Small intestine (tissue), 7 donors: ENCODE data around the gene EDDM13. TPM values are rescaled to one million over a fixed set of nuclear protein-coding genes. Genes with fewer than 3 reads are reported as not detected.
"Not testable (repeated sequence)": the region's sequence is repeated elsewhere in the genome, so short reads cannot be mapped to it uniquely, and the experiment has no call there.

Source experiments
- DNase-seq, 2 donors: peaks; one replicate each; pipeline versions ENCODE4 v3.0.0 to v3.0.0-alpha.2; 2013
- FAIRE-seq: peaks from 2 replicates; lab custom pipeline; 2012; peaks lifted over from hg19 to GRCh38; lab: Jason Lieb, UNC
- H3K27ac ChIP-seq, 3 donors: one replicate each; pipeline ENCODE4 v1.5.1; 2013; ENCODE audit warnings: low read length in 2 of 3, mild to moderate bottlenecking in 2 of 3, control low read depth in 1 of 3, inconsistent platforms in 1 of 3, low read depth in 1 of 3, moderate library complexity in 1 of 3
- H3K27me3 ChIP-seq, 3 donors: one replicate each; pipeline ENCODE4 v1.6.1; 2013; ENCODE audit warnings: low read length in 3 of 3, inconsistent platforms in 1 of 3; ENCODE audit not compliant: control insufficient read depth in 3 of 3, insufficient read depth in 3 of 3
- H3K36me3 ChIP-seq, 3 donors: one replicate each; pipeline ENCODE4 v1.6.1; 2013; ENCODE audit warnings: low read length in 3 of 3, inconsistent platforms in 1 of 3, low read depth in 1 of 3, mild to moderate bottlenecking in 1 of 3, moderate library complexity in 1 of 3; ENCODE audit not compliant: control insufficient read depth in 3 of 3, insufficient read depth in 2 of 3
- H3K4me1 ChIP-seq, 3 donors: one replicate each; pipeline ENCODE4 v1.6.1; 2013; ENCODE audit warnings: low read length in 2 of 3, inconsistent platforms in 1 of 3, low read depth in 1 of 3, mild to moderate bottlenecking in 1 of 3, moderate library complexity in 1 of 3; ENCODE audit not compliant: control insufficient read depth in 3 of 3, insufficient read depth in 2 of 3
- H3K4me3 ChIP-seq, 3 donors: one replicate each; pipeline ENCODE4 v1.5.1; 2013; ENCODE audit warnings: low read length in 3 of 3, control low read depth in 1 of 3, inconsistent platforms in 1 of 3, low read depth in 1 of 3, mild to moderate bottlenecking in 1 of 3, moderate library complexity in 1 of 3
- H3K9me3 ChIP-seq, 2 donors: one replicate each; pipeline ENCODE4 v1.6.1; 2013; ENCODE audit warnings: low read depth in 1 of 2, low read length in 1 of 2; ENCODE audit not compliant: control insufficient read depth in 2 of 2, insufficient read depth in 1 of 2
- WGBS, 3 donors: extraction: QIAGEN DNeasy Blood & Tissue Kit; methylation state at CpG; one replicate each; pipeline ENCODE4 v1.1.7; 2013; 5-methylcytosine and 5-hydroxymethylcytosine counted together
- polyA plus RNA-seq, 4 donors: library from polyadenylated mRNA; stranded (reverse) in 3 of 4; unstranded in 1 of 4; fragments of 200-250 nt in 3 of 4; fragments of 120-200 nt in 1 of 4; gene quantifications; one replicate each; pipeline versions ENCODE4 v1.2.1 to v1.2.3, GENCODE V29; 2013
- donor health status: healthy with polysubstance abuse.
- donor health status: control.
- donor health status: control.
- donor health status: Bipolar disorder and iron deficiency.
- donor health status: healthy.

EDDM13 gene
- polyA plus RNA-seq, 4 donors: 1.4 to 1.7 TPM; not detected in 2

DNA sequence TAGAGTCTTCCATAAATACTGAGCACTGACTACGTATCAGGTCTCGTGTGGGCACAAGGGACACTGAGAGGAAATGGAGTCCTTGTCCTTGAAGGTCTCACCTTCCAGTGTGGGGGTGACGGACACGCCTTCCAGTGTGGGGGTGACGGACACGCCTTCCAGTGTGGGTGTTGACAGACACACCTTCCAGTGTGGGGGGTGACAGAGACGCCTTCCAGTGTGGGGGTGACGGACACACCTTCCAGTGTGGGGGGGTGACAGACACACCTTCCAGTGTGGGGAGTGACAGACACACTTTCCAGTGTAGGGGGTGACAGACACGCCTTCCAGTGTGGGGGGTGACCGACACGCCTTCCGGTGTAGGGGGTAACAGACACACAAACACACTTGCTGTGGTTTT lies 14.3 kb upstream of the EDDM13 start:
- no peak for FAIRE-seq
- H3K4me3 ChIP-seq: no peak overlapping the region
- peaks cover 0 to 2% (median 0%) of the 10 kb centered on the region in 3 donors for H3K36me3 ChIP-seq
- no peak for DNase-seq
- WGBS, 3 donors: 81 to 92% (median 88%) methylated on average over 12 of the region's 12 CpGs
- no peaks in the 10 kb centered on the region for H3K9me3 ChIP-seq
- H3K27ac ChIP-seq: no peak overlapping the region
- H3K4me1 ChIP-seq: no peaks in the 10 kb centered on the region
- no peaks in the 10 kb centered on the region for H3K27me3 ChIP-seq

DNA sequence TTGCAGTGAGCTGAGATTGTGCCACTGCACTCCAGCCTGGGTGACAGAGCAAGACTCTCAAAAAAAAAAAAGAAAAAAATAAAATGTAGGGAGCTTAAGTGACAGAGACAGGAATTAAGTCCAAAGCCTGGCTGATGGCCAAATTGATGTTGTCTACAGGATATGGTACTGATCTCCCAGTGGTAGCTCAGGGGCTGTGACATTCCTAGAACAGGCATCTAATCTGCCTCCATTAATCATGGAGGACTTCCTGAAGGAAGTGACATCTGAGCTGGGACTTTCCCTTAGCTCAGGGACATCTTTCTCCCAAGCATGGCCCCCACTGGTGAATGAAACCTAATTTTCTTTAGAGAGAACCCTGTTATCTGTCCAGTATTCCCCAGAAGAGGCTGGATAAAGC lies 11.4 kb upstream of the EDDM13 start:
- no peak for FAIRE-seq
- H3K4me1 ChIP-seq: no peaks in the 10 kb centered on the region
- no peaks in the 10 kb centered on the region for H3K9me3 ChIP-seq
- H3K27ac ChIP-seq: no peak overlapping the region
- H3K36me3 ChIP-seq: peaks cover 0 to 2% (median 0%) of the 10 kb centered on the region in 3 donors
- DNase-seq: no peak
- no peaks in the 10 kb centered on the region for H3K27me3 ChIP-seq
- H3K4me3 ChIP-seq: no peak overlapping the region

DNA sequence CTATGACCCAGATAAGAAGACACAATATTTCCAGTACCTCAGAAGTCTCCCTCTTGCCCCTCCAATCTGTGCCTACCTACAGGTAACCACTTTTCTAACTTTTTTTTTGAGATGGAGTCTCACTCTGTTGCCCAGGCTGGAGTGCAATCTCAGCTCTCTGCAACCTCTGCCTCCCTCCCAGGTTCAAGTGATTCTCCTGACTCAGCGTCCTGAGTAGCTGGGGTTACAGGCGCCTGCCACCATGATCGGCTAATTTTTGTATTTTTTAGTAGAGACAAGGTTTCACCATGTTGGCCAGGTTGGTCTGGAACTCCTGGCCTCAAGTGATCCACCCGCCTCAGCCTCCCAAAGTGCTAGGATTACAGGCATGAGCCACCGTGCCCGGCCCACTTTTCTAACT lies 10.6 kb upstream of the EDDM13 start:
- DNase-seq, FAIRE-seq, H3K27ac ChIP-seq, H3K9me3 ChIP-seq, H3K36me3 ChIP-seq, H3K4me1 ChIP-seq, H3K4me3 ChIP-seq, H3K27me3 ChIP-seq: not testable (repeated sequence)
- WGBS, 3 donors: 95 to 98% (median 96%) methylated on average over 6 of the region's 6 CpGs

DNA sequence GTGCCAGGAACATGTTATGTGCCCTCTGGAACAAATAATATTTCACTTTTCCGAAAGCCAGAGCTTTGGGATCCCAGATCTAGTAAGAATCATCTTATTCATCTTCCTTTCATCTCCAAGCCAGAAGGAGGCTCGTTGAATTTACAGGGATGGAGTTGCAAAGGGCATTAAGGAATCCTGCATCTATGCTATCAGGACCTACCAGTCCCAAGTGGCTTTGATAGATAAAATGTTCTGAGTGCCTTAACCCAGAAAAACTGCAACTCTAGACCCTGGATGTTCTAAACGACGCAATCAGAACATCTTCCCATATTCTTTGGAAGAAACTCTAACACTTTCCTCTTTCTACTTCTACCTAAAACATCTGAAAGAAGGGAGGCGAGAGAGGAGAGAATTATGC lies 9.2 kb upstream of the EDDM13 start:
- WGBS, 3 donors: 87 to 94% (median 91%) methylated on average over 5 of the region's 5 CpGs

DNA sequence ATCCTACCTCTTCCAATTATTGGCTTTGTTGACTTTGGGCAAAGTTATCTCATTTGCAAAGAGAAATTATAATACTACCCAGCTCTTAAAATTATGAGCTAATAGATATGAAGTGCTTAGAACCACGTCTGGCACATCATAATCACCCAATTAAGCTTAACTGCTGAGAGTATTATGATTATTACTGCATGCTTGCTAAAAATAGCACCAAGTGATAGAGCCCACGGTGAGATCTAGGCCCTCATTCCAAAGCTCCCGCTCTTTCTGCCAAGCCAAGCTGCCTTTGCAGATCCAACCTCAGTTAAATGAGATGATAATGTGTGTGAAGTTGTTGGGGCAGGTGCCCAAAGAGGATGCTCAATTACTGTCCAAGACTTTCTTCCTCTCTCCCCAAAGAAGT lies 6.5 kb upstream of the EDDM13 start:
- no peak for FAIRE-seq
- Histone ChIP-seq H3K9me3 (no peaks in the 10 kb centered on the region), H3K36me3 (peaks cover 0 to 2% (median 0%) of the 10 kb centered on the region in 3 donors), H3K27me3 (no peaks in the 10 kb centered on the region), H3K4me1 (no peaks in the 10 kb centered on the region), H3K27ac (no peak overlapping the region), H3K4me3 (no peak overlapping the region)
- no peak for DNase-seq
- 44 to 59% (median 56%) methylated on average over 3 of the region's 3 CpGs for WGBS, 3 donors

More for the DNA sequence above, 9.2 kb upstream of the EDDM13 start:
- Histone ChIP-seq H3K27ac (no peak overlapping the region), H3K9me3 (no peaks in the 10 kb centered on the region), H3K36me3 (peaks cover 0 to 2% (median 0%) of the 10 kb centered on the region in 3 donors), H3K27me3 (no peaks in the 10 kb centered on the region), H3K4me3 (no peak overlapping the region), H3K4me1 (no peaks in the 10 kb centered on the region)
- DNase-seq: no peak
- FAIRE-seq: no peak

DNA sequence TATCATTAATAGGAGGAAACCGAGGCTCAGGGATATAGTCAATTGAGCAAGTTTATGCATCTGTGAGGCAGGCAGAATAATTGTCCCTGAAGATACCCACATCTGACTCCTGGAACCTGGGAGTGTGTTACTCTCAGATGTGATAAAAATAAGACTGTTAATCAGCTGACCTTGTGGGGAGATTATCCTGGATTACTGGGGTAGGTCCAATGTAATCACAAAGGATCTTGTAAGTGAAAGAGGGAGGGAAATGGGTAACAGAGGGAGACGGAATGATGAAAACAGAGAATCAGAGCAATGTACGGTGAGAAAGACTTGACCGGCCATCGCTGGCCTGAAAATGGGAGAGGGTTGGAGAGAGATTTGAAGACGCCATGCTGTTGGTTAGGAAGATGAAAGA lies 3.2 kb upstream of the EDDM13 start:
- Histone ChIP-seq H3K4me3 (no peak overlapping the region), H3K4me1 (no peaks in the 10 kb centered on the region), H3K9me3 (no peaks in the 10 kb centered on the region), H3K27me3 (no peaks in the 10 kb centered on the region), H3K27ac (no peak overlapping the region), H3K36me3 (no peaks in the 10 kb centered on the region)
- FAIRE-seq (no peak), DNase-seq (no peak)
- 83 to 92% (median 87%) methylated on average over 6 of the region's 6 CpGs for WGBS, 3 donors

DNA sequence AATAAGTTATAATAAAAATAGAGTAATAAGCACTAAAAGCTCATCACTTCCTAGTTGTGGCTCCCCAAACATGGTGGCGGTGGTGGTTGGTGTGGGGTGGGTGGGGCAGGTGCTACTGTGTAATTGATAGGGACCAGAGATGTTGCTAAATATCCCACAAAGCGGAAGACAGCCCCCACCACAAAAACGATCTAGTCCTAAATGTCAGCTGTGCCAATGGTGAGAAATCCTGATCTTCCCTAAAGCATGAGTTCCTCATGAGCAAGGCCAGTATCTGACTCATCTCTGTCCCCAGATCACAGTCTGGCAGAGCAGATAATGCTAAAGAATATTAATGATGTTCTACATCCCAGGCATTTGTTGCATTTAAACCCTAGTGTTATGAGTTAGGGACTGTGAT lies 1.9 kb upstream of the EDDM13 start:
- no peak for FAIRE-seq
- no peak for DNase-seq
- WGBS, 3 donors: 78 to 90% (median 87%) methylated on average over 3 of the region's 3 CpGs
- no peak overlapping the region for H3K4me3 ChIP-seq
- no peaks in the 10 kb centered on the region for H3K4me1 ChIP-seq
- no peaks in the 10 kb centered on the region for H3K36me3 ChIP-seq
- no peaks in the 10 kb centered on the region for H3K9me3 ChIP-seq
- no peak overlapping the region for H3K27ac ChIP-seq
- H3K27me3 ChIP-seq: no peaks in the 10 kb centered on the region

DNA sequence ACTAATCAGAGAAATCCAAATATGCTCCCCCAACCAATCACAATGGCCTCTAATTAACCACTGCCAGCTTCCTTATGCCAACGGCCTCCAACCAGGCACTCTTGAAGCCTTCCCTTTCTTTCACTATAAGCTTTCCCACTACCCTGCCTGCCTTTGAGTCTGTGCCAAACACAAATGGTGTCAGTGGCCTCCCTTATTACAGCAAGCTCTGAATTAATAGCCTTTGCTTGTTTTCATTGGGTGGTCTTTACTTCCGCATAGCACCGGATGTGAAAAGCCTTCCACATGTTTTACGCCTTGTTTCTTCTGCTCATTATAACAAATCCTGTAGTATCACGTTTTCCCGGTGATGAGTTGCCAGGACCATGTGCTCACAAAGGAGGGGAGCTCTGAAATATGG lies 1.4 kb upstream of the EDDM13 start:
- Histone ChIP-seq H3K9me3 (no peaks in the 10 kb centered on the region), H3K36me3 (no peaks in the 10 kb centered on the region), H3K4me1 (no peaks in the 10 kb centered on the region), H3K27ac (no peak overlapping the region), H3K4me3 (no peak overlapping the region), H3K27me3 (no peaks in the 10 kb centered on the region)
- 67 to 91% (median 88%) methylated on average over 6 of the region's 6 CpGs for WGBS, 3 donors
- DNase-seq: no peak
- no peak for FAIRE-seq

DNA sequence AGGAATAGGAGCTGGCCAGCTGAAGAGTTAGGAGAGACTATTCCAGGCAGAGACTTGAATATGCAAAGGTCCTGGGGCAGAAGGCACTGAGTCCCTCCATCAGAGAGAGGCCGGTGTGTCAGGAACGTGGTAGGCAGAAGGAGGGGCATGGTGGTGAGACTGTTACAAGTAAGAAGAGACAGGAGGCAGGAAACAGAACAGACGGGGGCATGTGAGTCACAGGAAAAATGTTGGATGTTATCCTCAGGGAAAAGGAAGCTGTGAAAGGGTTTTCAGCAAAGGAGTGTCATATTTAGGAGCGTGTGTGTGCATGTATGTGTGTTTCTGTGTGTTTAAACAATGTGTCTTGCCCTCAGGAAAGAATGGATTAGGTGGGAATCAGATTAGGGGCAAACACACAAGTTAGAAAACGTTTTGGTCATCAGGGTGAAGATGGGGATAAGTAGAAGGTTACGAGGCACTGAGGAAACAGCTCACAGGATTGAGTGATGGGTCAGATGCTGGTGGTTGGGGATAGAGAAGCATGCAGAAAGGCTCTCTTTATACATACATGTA lies 1.1 kb downstream of the EDDM13 start:
- H3K27me3 ChIP-seq: no peaks in the 10 kb centered on the region
- no peak for DNase-seq
- no peaks in the 10 kb centered on the region for H3K4me1 ChIP-seq
- no peaks in the 10 kb centered on the region for H3K9me3 ChIP-seq
- H3K36me3 ChIP-seq: peaks cover 0 to 2% (median 0%) of the 10 kb centered on the region in 3 donors
- FAIRE-seq: no peak
- H3K27ac ChIP-seq: no peak overlapping the region
- 55 to 65% (median 57%) methylated on average over 6 of the region's 6 CpGs for whole genome bisulfite sequencing, 3 donors
- no peak overlapping the region for H3K4me3 ChIP-seq
